IPS DF 4.7 (cell line): ENCODE results near the gene SLC7A1.

ENCODE experiments used
- DNase-seq: peaks from one replicate; pipeline ENCODE4 v3.0.0-alpha.2; 2013; ENCODE audit warnings: low spot score; ENCODE audit errors: extremely low read depth

SLC7A1 gene

DNA sequence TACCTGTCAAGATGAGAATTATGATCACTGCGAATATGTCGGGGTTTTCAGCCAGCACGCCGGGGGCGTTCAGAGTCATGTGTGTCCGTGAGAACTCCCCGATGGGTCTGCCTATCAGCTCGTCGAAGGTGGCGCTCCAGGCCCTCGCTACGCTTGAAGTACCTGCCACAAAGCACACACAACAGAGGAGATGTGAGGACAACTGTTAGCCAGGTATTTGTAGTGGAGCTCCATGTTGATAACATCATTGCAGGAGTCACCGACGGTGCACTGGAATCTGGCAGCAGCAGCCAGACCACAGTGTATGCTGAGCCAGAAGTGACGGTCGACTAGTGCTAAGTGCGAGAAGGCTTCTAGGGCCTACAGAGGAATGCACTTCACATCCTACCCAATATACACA, 62.7 kb downstream of the SLC7A1 start:
- DNase-seq = no peak

DNA sequence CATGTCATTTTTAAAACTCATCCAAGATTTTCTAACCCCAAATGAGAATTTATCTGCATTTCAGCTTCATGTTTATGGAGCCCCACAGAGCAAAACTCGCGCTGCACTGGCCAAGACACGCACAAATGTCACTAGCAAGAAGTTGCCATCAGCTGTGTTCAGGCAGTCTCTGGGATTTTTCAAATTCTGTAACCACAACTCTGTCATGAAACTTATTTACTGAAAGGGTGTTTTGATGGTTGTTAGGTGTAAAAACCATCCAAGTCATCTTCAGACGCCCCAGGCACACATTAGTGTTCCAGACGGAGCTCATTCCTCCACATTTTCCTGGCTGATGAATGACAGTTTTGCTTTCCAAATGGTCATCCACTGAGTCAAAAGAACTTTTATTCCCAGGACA, 63.4 kb downstream of the SLC7A1 start:
- no peak for DNase-seq

DNA sequence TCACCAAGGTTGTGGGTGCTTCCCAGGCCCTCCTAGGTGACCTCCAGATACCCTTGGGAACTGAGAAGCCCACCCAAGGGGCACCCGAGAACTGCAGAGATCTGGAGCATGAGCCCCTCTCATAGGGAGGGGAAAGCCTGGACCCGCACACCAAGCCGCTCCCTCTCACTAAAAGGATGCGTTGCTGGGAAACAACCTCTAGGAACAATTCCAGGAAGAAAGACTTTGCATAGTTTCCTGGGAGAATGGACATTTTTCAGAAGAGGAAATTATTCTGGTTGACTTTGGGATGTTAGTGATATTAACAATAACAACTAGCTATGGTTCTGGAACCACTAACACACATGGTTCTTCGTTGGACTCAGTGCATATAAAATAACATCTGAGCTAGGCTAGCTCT, 64.6 kb downstream of the SLC7A1 start:
- DNase-seq = no peak

DNA sequence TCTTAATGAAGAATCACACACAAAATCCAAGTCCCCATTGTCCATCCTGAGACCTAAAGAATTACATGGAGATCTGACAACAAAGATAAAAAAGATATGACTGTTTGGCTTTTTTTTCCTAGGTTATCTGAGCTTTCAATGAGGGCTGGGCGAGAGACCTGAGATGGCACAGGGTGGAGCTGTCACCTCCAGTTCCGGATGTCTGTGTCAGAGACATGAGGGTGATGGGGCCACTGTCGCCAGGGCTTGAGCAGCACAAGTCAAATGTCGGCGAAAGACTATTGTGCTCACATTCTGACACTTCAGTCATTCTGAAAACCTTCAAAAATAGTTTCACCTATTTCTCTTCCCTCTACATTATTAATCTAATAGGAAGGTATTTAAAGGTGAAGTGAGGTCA, 65.7 kb downstream of the SLC7A1 start:
- no peak for DNase-seq

DNA sequence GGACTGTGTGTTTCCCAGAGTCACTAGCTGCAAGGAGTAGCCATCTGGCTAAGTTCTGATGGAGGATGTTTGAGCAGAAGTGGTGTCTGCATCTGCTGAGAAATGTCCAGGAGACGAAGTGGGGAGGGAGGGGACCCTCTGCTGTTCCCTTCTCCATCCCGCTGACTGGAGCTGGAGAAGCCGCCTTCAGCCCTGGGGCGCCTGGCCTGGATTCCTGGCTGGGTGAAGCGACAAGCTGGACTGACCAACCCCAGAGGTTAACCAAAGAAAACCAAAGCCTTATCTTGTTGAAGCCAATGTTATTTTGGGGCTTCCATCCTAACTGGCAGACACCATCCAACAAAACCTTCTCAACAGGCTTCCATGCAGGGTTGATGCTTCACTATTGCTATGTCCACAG, 67.6 kb downstream of the SLC7A1 start:
- no peak for DNase-seq

DNA sequence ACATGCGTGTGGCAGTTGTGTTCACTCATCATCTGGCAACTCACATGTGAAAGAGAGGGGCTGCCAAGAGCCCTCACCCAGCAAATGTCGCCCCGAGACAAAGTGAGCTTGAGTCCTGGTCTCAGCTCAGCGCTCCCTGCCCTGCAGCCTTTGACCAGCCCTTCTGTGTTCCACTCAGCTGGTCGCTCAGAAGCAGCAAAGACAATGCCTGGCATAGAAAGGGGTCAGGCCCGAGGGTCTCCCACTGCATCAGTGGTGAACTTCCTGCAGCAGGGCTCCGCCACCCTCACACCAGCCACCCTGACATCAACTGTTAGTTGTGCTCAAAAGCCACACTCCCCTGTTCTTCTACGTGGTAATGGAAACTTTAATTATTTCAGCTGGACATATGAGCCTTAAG, 68.0 kb downstream of the SLC7A1 start:
- DNase-seq = no peak

DNA sequence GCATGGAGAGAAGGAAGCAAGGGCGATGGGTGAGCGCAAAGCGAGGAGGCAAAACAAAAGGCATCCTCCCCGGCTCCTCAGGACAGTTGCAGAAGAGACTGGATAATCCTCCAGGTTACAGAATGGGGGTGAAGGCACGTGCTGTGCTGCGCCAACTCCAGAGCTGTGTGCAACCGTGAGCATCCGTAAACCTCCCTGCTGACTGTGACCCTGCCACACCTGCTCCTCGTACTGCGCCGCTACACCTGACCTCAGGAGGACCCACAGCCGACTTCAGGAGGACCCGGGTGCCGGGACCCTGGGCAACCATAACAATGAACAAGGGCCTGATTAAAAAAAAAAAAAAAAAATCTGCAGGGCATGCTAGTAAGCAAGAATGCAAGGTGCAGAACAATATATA, 68.7 kb downstream of the SLC7A1 start:
- DNase-seq = no peak

DNA sequence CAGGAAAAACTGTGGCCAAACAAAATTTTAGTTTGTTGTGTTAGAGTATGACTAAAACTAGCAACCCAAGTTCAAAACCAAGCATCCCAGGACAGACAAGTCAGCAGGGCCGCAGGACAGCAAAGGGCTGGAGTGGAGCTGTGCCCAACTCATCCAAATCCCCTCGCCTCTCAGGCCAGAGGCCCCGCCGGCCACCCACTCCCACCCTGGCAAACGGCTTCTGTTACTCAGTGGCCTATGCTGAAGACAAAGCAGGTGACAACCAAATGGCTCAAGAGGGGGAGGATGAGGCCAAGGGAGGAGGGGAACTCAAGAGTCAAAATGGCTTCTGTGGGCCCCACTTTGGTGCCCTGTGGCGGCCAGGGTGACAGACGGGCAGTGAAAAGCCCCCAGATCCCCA, 69.7 kb downstream of the SLC7A1 start:
- no peak for DNase-seq

DNA sequence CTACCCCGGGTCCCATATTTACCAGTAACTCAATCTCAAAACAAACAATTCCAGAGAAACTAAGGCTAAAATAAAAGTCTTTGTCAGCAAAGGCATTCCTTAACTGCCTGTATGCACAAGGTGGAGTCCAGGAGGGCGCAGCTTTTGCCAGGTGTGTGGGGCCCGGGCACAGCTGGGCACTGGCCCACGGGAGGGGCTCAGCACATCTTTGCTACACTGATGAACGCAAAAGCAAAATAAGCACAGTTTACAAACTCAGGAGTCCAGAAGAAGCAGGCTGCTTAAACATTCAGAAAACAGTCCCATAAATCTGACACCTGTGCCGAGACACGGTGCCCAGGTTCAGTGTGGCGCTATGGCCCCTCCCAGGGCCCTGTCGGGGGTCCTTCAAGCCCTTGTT, 70.8 kb downstream of the SLC7A1 start:
- no peak for DNase-seq

DNA sequence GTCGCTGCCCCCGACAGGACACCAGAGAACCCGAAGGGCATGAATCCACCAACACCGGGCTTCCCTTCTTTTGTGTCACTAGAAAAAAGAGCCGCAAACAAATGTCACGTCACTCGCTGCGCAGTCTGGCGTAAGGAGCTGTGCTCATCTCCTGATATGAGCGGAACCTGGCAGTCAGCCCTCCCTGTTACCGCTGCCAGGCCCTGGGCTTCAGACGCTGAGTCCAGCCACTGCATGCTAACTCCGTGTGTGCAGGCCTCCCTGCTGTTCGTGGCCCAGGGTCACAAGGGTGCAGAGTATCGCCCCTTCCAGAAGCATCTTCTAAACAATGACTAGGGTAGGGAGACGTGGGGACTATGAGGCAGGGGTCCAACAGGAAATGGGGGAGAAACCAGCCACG, 71.3 kb downstream of the SLC7A1 start:
- no peak for DNase-seq

DNA sequence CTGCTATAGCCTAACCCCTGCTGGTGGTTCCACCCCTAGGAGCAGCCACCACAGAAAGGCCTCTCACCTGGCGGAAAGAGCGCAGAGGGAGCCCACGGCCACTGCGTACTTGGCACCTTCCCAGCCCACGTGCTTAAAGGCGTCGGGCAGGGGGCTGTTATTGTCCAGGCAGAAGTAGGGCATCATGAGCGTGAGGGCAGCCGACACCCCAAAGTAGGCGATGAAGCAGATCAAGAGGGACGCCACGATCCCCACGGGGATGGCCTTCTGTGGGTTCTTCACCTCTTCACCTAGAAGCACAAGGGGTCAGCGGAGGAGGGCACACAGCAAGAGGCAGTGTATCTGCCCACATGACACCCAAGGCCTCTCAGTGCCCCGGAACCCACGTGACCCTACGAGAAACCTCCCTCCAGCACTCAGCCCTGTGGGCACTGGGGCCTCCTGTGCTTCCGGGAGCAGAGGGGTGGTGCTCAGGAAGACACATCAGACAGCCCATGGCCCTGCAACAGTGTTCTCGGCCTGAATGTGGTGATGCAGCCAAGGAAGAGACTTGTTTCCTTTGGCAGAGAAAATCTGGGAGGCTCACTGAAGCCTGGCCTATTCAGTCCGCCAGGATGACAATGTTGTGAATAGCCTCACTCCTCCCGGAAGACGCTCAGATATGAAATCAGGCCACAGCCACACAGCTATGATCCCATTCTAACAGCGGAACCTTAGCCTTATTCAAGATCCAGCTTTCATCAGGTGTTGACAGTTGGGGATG, 72.1 kb downstream of the SLC7A1 start:
- DNase-seq = no peak

DNA sequence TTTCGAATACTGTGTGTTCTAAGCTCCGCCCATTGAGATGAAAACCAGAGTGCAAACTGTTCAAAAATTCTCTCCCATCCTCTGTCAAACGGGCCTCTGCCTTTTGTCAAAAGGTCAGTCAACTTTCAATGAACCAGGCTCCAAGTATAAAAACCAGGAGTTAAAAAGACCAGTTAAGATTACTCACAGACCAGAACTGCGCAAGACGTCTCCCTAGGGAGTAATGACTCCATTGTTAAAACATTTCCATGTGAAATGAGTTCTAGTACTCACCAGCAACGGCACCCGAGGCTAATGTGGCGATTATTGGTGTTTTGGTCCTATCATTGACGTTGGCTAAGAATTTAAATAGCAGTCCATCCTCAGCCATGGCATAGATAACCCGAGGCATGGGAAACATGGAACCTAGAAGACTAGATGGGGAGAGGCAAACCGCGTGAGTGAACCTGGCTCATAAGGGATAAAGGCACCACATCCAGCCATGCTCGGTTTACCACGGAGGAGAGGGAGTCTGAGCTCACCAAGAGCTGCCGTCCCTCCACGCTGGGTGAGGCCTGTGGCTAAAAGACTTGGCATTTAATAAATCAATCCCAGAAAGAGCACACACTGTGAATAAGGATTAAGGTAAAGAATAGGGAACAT, 73.3 kb downstream of the SLC7A1 start:
- no peak for DNase-seq

DNA sequence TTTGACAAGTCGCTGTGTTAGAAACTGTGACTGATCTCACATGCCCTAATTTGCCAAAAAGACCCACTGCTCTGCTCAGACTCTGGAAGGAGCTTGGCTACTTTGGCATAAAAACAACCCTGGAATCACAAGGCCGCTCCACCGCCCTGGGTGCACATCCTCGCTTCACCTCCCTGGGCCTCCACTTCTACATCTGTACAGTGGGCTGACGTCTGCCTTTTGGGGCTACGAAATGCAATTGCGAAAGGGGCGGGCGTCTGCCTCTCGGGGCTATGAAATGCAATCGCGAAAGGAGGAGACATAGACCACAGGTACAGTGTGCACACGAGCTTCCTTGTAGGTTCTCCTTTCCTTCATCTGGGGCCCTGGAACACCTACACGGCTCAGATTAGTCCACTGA, 74.2 kb downstream of the SLC7A1 start:
- no peak for DNase-seq

DNA sequence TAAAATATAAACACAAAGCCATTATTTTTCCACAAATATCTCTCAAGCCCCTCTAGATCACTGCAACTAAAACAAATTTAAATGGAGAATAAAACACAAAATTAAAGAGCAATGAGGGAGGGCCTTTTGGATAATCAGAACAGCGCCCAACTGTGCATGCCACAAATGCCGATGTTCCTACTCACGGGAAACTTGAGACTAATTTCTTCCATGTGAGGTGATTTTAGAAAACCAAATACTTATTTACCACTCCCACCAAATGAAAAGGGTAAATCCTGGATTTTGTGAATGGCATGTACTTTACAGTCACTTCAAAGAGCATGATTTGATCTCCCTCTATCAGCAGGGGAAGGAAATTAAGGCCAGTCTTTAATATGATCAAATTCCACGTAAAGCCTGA, 74.8 kb downstream of the SLC7A1 start:
- DNase-seq = no peak

DNA sequence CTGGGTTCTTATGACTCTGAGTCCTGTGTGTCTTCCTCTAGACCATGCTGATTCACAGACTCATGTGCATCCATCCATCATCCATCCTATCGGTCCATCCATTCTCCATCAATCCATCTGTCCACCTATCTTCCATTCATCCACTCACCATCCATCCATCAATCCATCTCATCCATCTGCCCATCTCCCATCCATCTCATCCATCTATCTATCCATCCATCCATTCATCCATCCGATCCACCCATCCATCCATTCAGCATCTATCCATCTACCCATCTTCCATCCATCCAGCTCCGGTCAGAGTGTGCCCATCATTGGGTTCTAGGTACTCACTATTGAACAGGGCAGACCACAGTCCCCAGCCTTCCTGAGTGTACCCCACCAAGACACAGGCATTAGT, 75.6 kb downstream of the SLC7A1 start:
- no peak for DNase-seq

DNA sequence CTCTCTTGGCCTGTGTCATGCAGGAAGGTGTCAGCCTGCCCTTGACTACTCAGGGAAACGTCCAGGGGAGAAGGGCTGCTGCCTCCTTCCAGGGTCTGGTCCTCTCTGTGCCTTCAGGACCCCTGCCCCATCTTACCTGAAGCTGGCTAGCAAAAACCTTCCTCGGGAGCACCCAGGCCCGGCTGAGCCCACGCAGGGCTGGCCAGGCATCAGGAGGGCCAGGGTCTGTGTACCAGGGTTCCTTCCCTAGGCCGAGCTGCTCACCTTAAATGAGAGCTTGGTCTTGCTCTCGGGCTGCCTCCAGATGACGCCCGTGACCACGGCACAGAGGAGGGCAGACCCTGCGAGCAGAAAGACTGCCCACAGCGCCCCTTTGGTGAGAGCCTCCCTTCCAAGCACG, 78.6 kb downstream of the SLC7A1 start:
- no peak for DNase-seq

DNA sequence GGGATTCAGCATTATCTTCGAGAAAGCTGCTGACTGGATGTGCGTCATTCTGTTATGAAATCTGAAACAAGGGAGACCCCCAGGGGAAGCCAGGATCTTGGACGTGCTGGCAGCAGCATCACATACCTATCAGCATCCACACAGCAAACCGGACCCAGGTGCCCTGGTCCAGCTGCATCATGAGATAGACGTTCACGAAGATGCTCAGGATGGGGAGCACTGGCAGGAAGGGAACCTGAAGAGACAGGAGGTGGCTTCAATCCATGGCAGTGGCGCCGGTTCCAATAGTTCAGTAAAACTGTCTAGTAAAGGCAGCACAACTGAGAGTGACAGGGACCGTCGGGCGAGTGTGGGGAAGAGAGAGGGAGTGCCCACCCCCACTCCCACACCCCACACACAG, 79.5 kb downstream of the SLC7A1 start:
- no peak for DNase-seq

DNA sequence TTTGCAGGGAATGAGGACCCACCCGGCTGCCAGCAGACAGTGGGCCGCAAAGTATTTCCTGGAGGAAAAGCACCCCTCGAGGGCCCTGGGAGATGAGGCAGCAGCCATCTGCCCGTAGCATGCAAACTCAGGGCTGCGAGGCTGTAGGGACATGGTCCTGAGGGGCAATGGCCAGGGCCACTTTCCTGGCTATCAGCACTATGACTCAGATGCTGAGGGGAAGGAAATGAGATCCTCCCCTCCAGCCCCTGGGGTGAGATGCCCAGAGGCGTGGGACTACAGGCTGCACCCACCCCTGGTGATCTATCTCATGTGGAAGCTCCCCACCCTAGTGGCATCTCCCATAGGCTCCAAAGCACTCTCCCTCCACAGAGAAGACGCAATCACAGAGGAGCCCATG, 80.1 kb downstream of the SLC7A1 start:
- DNase-seq = no peak

DNA sequence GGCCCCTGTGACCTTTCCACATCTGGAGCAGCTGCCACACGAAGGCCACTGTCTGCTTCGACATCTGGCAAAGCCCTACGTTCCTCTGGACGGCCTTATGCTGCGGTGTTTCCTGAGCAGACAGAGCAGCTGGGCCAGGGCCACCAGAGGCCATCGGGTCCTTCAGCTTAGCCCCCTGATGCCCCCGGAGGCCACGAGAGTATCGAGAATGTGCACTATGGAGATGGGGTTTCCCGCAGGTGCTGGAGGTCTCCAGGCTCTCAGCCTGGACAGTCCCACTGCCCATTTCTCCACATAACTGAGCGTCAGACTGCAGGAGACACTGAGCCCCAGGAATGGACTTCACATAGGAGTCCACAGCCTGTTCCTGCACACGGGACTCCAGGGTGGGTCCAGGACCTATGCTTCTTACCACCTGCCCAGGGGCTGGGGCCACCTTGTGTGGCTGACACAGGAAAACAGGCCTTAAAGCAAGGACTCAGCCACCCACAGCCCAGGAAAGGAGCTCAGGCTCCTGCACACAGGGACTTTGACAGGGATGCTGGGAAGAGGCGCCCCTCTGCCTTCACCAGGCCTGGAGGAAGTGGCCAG, 80.7 kb downstream of the SLC7A1 start:
- no peak for DNase-seq

DNA sequence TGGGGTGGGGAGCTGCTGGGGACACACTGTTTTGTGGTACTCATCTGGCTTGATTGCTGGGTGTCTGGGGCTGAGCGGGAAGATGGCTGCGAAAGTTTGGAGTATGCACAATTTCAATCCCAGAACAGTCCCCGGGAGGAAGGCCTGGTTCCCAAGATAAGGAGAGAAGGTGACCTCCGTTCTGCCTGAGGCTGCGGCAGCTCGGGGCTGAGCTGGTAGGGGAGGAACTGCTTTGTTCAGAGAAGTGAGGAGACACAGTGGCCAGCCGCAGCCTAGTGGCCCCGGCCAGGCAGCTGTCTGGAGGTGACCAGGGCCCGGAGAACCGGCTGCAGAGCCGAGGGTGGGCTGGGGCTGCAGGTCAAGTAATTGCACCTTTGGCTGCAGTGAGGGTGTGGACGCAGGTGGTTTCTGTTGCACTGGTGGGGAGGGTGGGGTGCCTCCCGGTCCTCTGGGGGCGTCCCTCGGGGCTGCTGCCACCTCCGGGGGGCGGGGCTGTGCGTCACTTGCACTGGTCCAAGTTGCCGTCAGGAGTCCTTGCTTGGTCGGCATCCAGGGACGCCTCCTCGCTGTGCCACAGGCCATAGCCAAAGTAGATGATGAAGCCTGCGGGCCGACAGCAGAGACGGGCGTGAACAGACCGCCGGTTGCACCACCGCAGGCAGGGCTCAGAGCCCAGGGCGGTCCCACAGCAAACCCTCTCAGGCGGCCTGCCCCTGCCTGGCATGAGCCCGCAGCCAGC, 81.3 kb downstream of the SLC7A1 start:
- no peak for DNase-seq

DNA sequence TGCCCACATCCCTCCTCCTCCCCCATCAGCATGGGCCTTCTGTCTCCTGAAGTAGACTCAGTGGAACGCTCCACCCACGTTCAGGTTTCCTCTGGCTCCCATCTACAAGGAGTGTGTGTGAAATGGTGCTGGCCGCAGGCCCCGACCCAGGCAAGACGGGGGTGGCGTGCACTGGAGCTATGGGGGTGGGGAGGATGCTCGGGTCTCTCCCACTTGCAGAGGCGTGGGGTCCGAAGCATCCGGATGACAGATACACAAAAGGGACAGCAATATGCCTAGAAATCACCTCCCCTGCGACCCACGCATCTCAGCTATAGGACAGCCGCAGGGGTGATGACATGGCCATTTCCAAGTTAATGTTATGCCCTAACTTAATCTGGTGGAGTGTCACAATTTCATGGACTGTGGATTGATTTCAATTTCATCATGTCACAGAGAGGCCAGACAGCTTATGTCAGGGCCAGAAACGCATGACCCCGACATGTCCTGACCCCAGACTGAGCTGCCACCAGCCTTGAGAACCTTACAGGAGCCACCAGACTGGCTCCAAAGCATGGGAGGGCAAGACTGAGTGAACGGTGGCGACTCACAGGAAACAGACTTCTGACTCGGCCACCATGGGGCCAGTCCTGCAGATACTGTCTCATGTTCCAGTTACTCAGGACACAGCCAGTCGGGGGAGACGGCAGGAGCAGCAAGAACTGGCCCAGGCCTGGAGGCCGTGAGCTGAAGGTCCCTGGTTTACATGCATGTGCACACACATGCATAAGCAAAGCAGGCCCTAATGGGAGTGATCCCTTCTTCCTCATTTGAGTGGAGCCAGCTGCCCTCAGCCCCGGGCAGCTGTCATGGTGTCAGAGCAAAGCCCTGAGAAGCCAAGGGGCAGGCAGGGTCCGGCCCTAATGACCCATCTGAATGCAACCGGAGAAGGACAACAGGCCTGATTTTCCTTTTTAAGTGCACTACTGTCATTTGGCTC, 82.2 kb downstream of the SLC7A1 start:
- DNase-seq = no peak
